ENCODE results near the gene APOF. TPM values are rescaled to one million over a fixed set of nuclear protein-coding genes. Genes with fewer than 3 reads are reported as not detected.
"Not testable (repeated sequence)": the region's sequence is repeated elsewhere in the genome, so short reads cannot be mapped to it uniquely, and the experiment has no call there.

Gene APOF, protein sequence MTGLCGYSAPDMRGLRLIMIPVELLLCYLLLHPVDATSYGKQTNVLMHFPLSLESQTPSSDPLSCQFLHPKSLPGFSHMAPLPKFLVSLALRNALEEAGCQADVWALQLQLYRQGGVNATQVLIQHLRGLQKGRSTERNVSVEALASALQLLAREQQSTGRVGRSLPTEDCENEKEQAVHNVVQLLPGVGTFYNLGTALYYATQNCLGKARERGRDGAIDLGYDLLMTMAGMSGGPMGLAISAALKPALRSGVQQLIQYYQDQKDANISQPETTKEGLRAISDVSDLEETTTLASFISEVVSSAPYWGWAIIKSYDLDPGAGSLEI
- total RNA-seq = not detected
- not detected for polyA plus RNA-seq (ENCODE audit: insufficient read depth in 1 of 8, insufficient read length in 8 of 8, low replicate concordance in 1 of 8)
- long read RNA-seq, donor 1 = 0 reads
- long read RNA-seq, donor 2 = 0 reads
- long read RNA-seq, donor 3 = 0 reads
- long read RNA-seq, donor 4 = 0 reads
- long read RNA-seq, donor 5 = 0 reads
- long read RNA-seq, donor 6 = 0 reads
- long read RNA-seq, donor 7 = 0 reads
- long read RNA-seq, donor 8 = 0 reads
- long read RNA-seq, donor 9 = 0 reads
- long read RNA-seq, donor 10 = 0 reads
- long read RNA-seq, donor 11 = 0 reads

GRCh38 chr12:56362130-56363059 lies at the start of gene APOF:
APOF (minus strand) TSS chr12:56362857; CDS start chr12:56362745, 112 bp downstream.
- DNase-seq = no peak
- WGBS (ENCODE audit: insufficient coverage) = 89% methylated on average over 3 of the region's 10 CpGs
- Histone ChIP-seq H3K27ac (ENCODE audit: low read length) (no peak within 1 kb of the TSS), H3K4me3 (ENCODE audit: low read length) (no peak within 1 kb of the TSS), H3K4me1 (ENCODE audit: control insufficient read depth, insufficient read depth, low read length) (peaks cover 7% of the 10 kb centered on the region), H3K9me3 (replicated peaks; ENCODE audit: control insufficient read depth, low read depth, low read length) (no peaks in the 10 kb centered on the region), H3K27me3 (ENCODE audit: control insufficient read depth, insufficient read depth, low read length) (no peaks in the 10 kb centered on the region), H3K36me3 (ENCODE audit: control insufficient read depth, insufficient read depth, low read length) (no peaks in the 10 kb centered on the region)

DNA sequence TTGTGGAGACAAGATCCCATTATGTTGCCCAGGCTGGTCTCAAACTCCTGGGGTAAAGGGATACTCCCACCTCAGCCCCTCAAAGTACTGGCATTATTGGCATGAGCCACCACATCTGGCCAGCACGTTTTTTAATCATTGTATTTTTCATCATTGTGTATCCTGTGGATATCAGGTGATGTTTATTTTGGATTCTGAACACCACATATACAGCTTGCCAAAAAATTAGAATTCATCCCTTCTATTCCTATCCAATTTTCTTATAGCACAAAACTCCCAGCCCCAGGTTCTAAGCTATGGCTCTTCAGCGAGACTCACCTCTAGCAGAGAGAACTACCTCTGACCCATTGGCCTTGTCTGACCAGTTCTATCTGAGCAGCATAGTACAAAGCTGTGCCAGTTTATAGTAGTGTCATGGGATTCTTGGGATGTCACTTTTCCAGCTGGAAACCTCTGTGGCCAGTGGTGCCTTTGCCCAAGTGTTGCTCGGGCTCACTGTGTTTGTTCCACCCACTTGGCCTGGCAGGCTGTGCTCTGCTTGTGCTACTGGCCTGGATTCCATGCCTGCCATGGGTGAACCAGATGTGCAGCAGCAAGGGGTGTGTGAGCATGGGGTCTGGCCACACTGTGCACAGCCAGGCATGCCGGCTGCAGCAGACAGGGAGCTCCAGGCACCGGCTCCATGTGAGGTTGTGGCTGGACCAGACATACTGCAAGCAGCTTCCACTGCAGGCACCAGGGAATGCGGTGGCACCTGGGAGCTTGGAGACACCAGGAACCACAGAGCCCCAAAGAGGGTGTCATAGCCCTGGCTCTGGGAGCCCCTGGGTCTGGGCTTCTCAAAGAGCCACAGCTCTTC lies 49.4 kb upstream of the APOF start:
- Histone ChIP-seq H3K9me3 (replicated peaks; ENCODE audit: control insufficient read depth, low read depth, low read length) (no peaks in the 10 kb centered on the region), H3K4me1 (ENCODE audit: control insufficient read depth, insufficient read depth, low read length) (no peaks in the 10 kb centered on the region), H3K4me3 (ENCODE audit: low read length) (no peak overlapping the region), H3K27ac (ENCODE audit: low read length) (no peak overlapping the region), H3K36me3 (ENCODE audit: control insufficient read depth, insufficient read depth, low read length) (peaks cover 11% of the 10 kb centered on the region), H3K27me3 (ENCODE audit: control insufficient read depth, insufficient read depth, low read length) (no peaks in the 10 kb centered on the region)
- WGBS (ENCODE audit: insufficient coverage) = 92% methylated on average over 5 of the region's 6 CpGs
- DNase-seq = no peak

DNA sequence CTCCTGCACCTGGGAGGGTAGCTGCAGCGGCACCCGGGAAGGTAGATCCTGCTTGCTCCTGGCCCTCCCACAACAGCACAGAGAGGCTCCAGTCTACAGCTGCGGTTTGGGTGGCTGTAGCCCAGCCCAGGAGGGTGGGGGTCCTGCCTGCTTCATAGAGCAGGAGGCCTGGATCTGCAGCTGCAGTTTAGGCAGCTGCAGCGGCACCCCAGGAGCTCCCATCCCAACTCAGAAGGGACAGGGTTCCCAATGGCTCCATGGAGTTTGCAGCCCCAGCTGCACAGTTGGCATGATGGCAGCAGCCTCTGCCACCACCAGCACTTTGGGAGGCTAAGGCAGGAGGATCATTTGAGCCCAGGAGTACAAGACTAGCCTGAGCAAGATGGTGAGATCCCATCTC lies 48.1 kb upstream of the APOF start:
- no peak overlapping the region for H3K4me3 ChIP-seq (ENCODE audit: low read length)
- peaks cover 2% of the 10 kb centered on the region for H3K36me3 ChIP-seq (ENCODE audit: control insufficient read depth, insufficient read depth, low read length)
- no peak overlapping the region for H3K27ac ChIP-seq (ENCODE audit: low read length)
- no peaks in the 10 kb centered on the region for H3K9me3 ChIP-seq (replicated peaks; ENCODE audit: control insufficient read depth, low read depth, low read length)
- 65% methylated on average over 4 of the region's 4 CpGs for WGBS (ENCODE audit: insufficient coverage)
- no peak for DNase-seq
- no peaks in the 10 kb centered on the region for H3K4me1 ChIP-seq (ENCODE audit: control insufficient read depth, insufficient read depth, low read length)
- H3K27me3 ChIP-seq (ENCODE audit: control insufficient read depth, insufficient read depth, low read length) = no peaks in the 10 kb centered on the region

GRCh38 chr12:56408799-56409417 lies 46.3 kb upstream of the APOF start:
- no peaks in the 10 kb centered on the region for H3K4me1 ChIP-seq (ENCODE audit: control insufficient read depth, insufficient read depth, low read length)
- no peak overlapping the region for H3K4me3 ChIP-seq (ENCODE audit: low read length)
- H3K27ac ChIP-seq (ENCODE audit: low read length) = no peak overlapping the region
- DNase-seq = no peak
- 94% methylated on average over 4 of the region's 5 CpGs for WGBS (ENCODE audit: insufficient coverage)
- H3K9me3 ChIP-seq (replicated peaks; ENCODE audit: control insufficient read depth, low read depth, low read length) = no peaks in the 10 kb centered on the region
- H3K36me3 ChIP-seq (ENCODE audit: control insufficient read depth, insufficient read depth, low read length) = no peaks in the 10 kb centered on the region
- H3K27me3 ChIP-seq (ENCODE audit: control insufficient read depth, insufficient read depth, low read length) = no peaks in the 10 kb centered on the region

GRCh38 chr12:56404227-56404626 lies 41.6 kb upstream of the APOF start:
- not testable (repeated sequence) for H3K36me3 ChIP-seq (ENCODE audit: control insufficient read depth, insufficient read depth, low read length); H3K9me3 ChIP-seq (replicated peaks; ENCODE audit: control insufficient read depth, low read depth, low read length); DNase-seq; H3K27me3 ChIP-seq (ENCODE audit: control insufficient read depth, insufficient read depth, low read length); H3K4me1 ChIP-seq (ENCODE audit: control insufficient read depth, insufficient read depth, low read length); H3K27ac ChIP-seq (ENCODE audit: low read length); H3K4me3 ChIP-seq (ENCODE audit: low read length)
- WGBS (ENCODE audit: insufficient coverage) = no CpG with 5 or more reads among the region's 3 CpGs

- H3K27ac ChIP-seq (ENCODE audit: low read length); H3K4me1 ChIP-seq (ENCODE audit: control insufficient read depth, insufficient read depth, low read length); DNase-seq; H3K9me3 ChIP-seq (replicated peaks; ENCODE audit: control insufficient read depth, low read depth, low read length); H3K36me3 ChIP-seq (ENCODE audit: control insufficient read depth, insufficient read depth, low read length); H3K4me3 ChIP-seq (ENCODE audit: low read length); H3K27me3 ChIP-seq (ENCODE audit: control insufficient read depth, insufficient read depth, low read length): not testable (repeated sequence)
These were observed 39.0 kb upstream of the APOF start for GRCh38 chr12:56401612-56402011.

GRCh38 chr12:56401125-56401524 lies 38.5 kb upstream of the APOF start:
- no CpG with 5 or more reads among the region's 3 CpGs for WGBS (ENCODE audit: insufficient coverage)
- DNase-seq; H3K4me3 ChIP-seq (ENCODE audit: low read length); H3K27ac ChIP-seq (ENCODE audit: low read length); H3K27me3 ChIP-seq (ENCODE audit: control insufficient read depth, insufficient read depth, low read length); H3K9me3 ChIP-seq (replicated peaks; ENCODE audit: control insufficient read depth, low read depth, low read length); H3K36me3 ChIP-seq (ENCODE audit: control insufficient read depth, insufficient read depth, low read length); H3K4me1 ChIP-seq (ENCODE audit: control insufficient read depth, insufficient read depth, low read length): not testable (repeated sequence)

- DNase-seq; H3K4me3 ChIP-seq (ENCODE audit: low read length); H3K27me3 ChIP-seq (ENCODE audit: control insufficient read depth, insufficient read depth, low read length); H3K36me3 ChIP-seq (ENCODE audit: control insufficient read depth, insufficient read depth, low read length); H3K9me3 ChIP-seq (replicated peaks; ENCODE audit: control insufficient read depth, low read depth, low read length); H3K27ac ChIP-seq (ENCODE audit: low read length); H3K4me1 ChIP-seq (ENCODE audit: control insufficient read depth, insufficient read depth, low read length): not testable (repeated sequence)
- 90% methylated on average over 2 of the region's 3 CpGs for WGBS (ENCODE audit: insufficient coverage)
These were observed 36.8 kb upstream of the APOF start for GRCh38 chr12:56399466-56399865.

DNA sequence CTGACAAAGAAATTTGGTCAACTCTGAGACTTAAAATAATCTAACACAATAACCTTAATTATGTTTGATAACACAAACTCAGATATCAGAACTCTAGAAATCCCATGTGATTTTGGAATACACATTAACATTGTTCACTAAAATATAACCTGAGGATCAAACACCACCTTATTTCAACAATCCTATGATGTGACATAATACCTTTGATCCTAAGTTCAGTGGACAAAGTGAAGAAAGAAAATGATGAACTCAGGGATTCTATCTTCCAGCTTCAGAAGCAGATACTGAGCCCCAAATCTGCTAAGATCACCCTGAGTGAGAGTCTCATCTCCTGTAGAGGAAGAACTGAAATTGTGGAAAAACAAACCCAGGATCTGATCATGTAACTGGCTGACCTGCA lies 35.7 kb upstream of the APOF start:
- Histone ChIP-seq H3K4me1 (ENCODE audit: control insufficient read depth, insufficient read depth, low read length) (no peaks in the 10 kb centered on the region), H3K4me3 (ENCODE audit: low read length) (no peak overlapping the region), H3K36me3 (ENCODE audit: control insufficient read depth, insufficient read depth, low read length) (no peaks in the 10 kb centered on the region), H3K9me3 (replicated peaks; ENCODE audit: control insufficient read depth, low read depth, low read length) (no peaks in the 10 kb centered on the region), H3K27ac (ENCODE audit: low read length) (no peak overlapping the region), H3K27me3 (ENCODE audit: control insufficient read depth, insufficient read depth, low read length) (no peaks in the 10 kb centered on the region)
- no peak for DNase-seq

All from muscle of leg (tissue), 16 donors.